Smooth muscle cell (in vitro differentiated cells): ENCODE results near the gene TMEM81. TPM values are rescaled to one million over a fixed set of nuclear protein-coding genes. Genes with fewer than 3 reads are reported as not detected.

Experiments
- DNase-seq: peaks from one replicate; lab custom pipeline; 2025; ENCODE audit not compliant: unreplicated experiment; lab: John Stamatoyannopoulos, UW
- H2AFZ ChIP-seq: fragments of 200-600 bp; sonication (generic); 2 replicates; pipeline ENCODE4 v1.6.0; 2016; ENCODE audit warnings: antibody characterized with exemption, low read depth, mild to moderate bottlenecking
- H3F3A ChIP-seq: fragments of 200-600 bp; sonication (generic); 2 replicates; pipeline ENCODE4 v1.6.0; 2017; ENCODE audit warnings: antibody characterized with exemption, low read depth
- H3K27ac ChIP-seq: fragments of 200-600 bp; sonication (generic); 2 replicates; pipeline ENCODE4 v1.5.1; 2016; ENCODE audit warnings: low read depth, mild to moderate bottlenecking
- H3K27me3 ChIP-seq: fragments of 200-600 bp; sonication (generic); 2 replicates; pipeline ENCODE4 v1.6.1; 2016; ENCODE audit warnings: low read depth, mild to moderate bottlenecking
- H3K36me3 ChIP-seq: fragments of 200-600 bp; sonication (generic); 2 replicates; pipeline ENCODE4 v1.5.1; 2016; ENCODE audit warnings: low read depth
- H3K4me1 ChIP-seq: fragments of 200-600 bp; sonication (generic); 2 replicates; pipeline ENCODE4 v1.5.1; 2016; ENCODE audit warnings: low read depth
- H3K4me2 ChIP-seq: fragments of 200-600 bp; sonication (generic); 2 replicates; pipeline ENCODE4 v1.6.0; 2016; ENCODE audit warnings: mild to moderate bottlenecking
- H3K4me3 ChIP-seq: fragments of 200-600 bp; sonication (generic); 2 replicates; pipeline ENCODE4 v1.5.1; 2016; ENCODE audit warnings: mild to moderate bottlenecking
- H3K79me2 ChIP-seq: fragments of 200-600 bp; sonication (generic); 2 replicates; pipeline ENCODE4 v1.6.0; 2016; ENCODE audit warnings: low read depth, mild to moderate bottlenecking
- H3K9ac ChIP-seq: fragments of 200-600 bp; sonication (generic); 2 replicates; pipeline ENCODE4 v1.6.0; 2016; ENCODE audit warnings: low read depth
- H3K9me3 ChIP-seq: fragments of 200-600 bp; sonication (generic); replicated peaks from 2 replicates; pipeline ENCODE4 v1.5.1; 2016; ENCODE audit warnings: low read depth
- H4K20me1 ChIP-seq: fragments of 200-600 bp; sonication (generic); 2 replicates; pipeline ENCODE4 v1.6.0; 2016; ENCODE audit warnings: low read depth
- WGBS: methylation state at CpG from one replicate; pipeline ENCODE4 v1.1.7; 2016; ENCODE audit warnings: low lambda C conversion rate; 5-methylcytosine and 5-hydroxymethylcytosine counted together
- polyA plus RNA-seq: library from polyadenylated mRNA; unstranded; fragments of >200 nt; fragmentation: Nextera tagmentation; extraction: Ambion mirVana; gene quantifications from 2 replicates; pipeline ENCODE4 v1.2.1, GENCODE V29; 2016
- total RNA-seq: library from RNA; depleted of rRNA; stranded (reverse); fragments of >200 nt; gene quantifications from 2 replicates; pipeline ENCODE4 v1.2.3, GENCODE V29; 2014
- TF ChIP-seq, protein P1 (sequence below): fragments of 200-600 bp; sonication (generic); IDR thresholded peaks from 2 replicates; pipeline ENCODE4 v1.5.1; 2017; ENCODE audit warnings: borderline replicate concordance, mild to moderate bottlenecking, antibody characterized with exemption; ENCODE audit not compliant: insufficient read depth, poor library complexity, severe bottlenecking

The TMEM81 gene
- total and polyA plus RNA-seq, 2 experiments from 2014 or later = 1.8 to 1.9 TPM

- no peak for DNase-seq
- WGBS = 93% methylated on average over 42 of the region's 42 CpGs
- H3K9ac ChIP-seq = no peak overlapping the region
- no peaks in the 10 kb centered on the region for H3K4me1 ChIP-seq
- no peaks in the 10 kb centered on the region for H3F3A ChIP-seq
- no peak overlapping the region for H2AFZ ChIP-seq
- TF ChIP-seq, protein P1, sequence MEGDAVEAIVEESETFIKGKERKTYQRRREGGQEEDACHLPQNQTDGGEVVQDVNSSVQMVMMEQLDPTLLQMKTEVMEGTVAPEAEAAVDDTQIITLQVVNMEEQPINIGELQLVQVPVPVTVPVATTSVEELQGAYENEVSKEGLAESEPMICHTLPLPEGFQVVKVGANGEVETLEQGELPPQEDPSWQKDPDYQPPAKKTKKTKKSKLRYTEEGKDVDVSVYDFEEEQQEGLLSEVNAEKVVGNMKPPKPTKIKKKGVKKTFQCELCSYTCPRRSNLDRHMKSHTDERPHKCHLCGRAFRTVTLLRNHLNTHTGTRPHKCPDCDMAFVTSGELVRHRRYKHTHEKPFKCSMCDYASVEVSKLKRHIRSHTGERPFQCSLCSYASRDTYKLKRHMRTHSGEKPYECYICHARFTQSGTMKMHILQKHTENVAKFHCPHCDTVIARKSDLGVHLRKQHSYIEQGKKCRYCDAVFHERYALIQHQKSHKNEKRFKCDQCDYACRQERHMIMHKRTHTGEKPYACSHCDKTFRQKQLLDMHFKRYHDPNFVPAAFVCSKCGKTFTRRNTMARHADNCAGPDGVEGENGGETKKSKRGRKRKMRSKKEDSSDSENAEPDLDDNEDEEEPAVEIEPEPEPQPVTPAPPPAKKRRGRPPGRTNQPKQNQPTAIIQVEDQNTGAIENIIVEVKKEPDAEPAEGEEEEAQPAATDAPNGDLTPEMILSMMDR = no peak
- no peak overlapping the region for H3K4me3 ChIP-seq
- no peak overlapping the region for H3K27ac ChIP-seq
- H3K79me2 ChIP-seq = no peaks in the 10 kb centered on the region
- H3K9me3 ChIP-seq = no peaks in the 10 kb centered on the region
- H3K27me3 ChIP-seq = no peaks in the 10 kb centered on the region
- H3K4me2 ChIP-seq = no peak overlapping the region
- no peaks in the 10 kb centered on the region for H4K20me1 ChIP-seq
- H3K36me3 ChIP-seq = no peaks in the 10 kb centered on the region
Observed at GRCh38 chr1:205069371-205070125, 14.7 kb downstream of the TMEM81 start.

GRCh38 chr1:205068457-205069040, 15.7 kb downstream of the TMEM81 start:
- H4K20me1 ChIP-seq = no peaks in the 10 kb centered on the region
- no peak for DNase-seq

DNA sequence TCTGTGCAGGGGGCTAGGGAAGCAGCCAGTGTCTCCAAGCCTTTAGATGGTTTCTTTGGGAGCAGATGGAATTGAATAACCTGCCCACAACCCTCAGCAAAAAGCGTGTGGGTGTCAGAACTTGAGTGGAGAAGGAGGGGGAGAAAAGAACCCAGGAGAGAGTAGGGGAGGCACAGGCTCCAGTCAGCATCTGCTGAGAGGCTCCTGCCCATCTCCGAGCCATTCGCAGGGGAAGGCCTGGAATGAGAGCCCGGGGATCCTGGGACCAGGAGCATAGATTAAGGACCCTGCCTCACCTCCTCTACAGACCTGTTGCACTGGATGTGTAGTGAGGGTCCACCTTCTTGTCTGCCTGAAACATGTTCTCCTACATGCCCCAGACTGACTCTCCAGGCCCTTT, 16.3 kb downstream of the TMEM81 start:
- no peaks in the 10 kb centered on the region for H3K79me2 ChIP-seq
- H2AFZ ChIP-seq = no peak overlapping the region
- no peaks in the 10 kb centered on the region for H3K36me3 ChIP-seq
- WGBS = 93% methylated on average over 4 of the region's 4 CpGs
- no peak overlapping the region for H3K4me3 ChIP-seq
- no peak overlapping the region for H3K9ac ChIP-seq
- H3K27ac ChIP-seq = no peak overlapping the region
- no peaks in the 10 kb centered on the region for H3K4me1 ChIP-seq
- no peaks in the 10 kb centered on the region for H3K9me3 ChIP-seq
- TF ChIP-seq, protein P1 = no peak
- DNase-seq = no peak
- H4K20me1 ChIP-seq = no peaks in the 10 kb centered on the region
- H3K4me2 ChIP-seq = no peak overlapping the region
- H3F3A ChIP-seq = no peaks in the 10 kb centered on the region
- no peaks in the 10 kb centered on the region for H3K27me3 ChIP-seq

More at GRCh38 chr1:205068457-205069040, 15.7 kb downstream of the TMEM81 start:
- no peak overlapping the region for H3K9ac ChIP-seq
- no peaks in the 10 kb centered on the region for H3F3A ChIP-seq
- no peaks in the 10 kb centered on the region for H3K79me2 ChIP-seq
- H3K36me3 ChIP-seq = no peaks in the 10 kb centered on the region
- WGBS = 88% methylated on average over 2 of the region's 2 CpGs
- no peaks in the 10 kb centered on the region for H3K4me1 ChIP-seq
- H2AFZ ChIP-seq = no peak overlapping the region
- no peak overlapping the region for H3K4me2 ChIP-seq
- no peaks in the 10 kb centered on the region for H3K9me3 ChIP-seq
- H3K4me3 ChIP-seq = no peak overlapping the region
- no peak overlapping the region for H3K27ac ChIP-seq
- H3K27me3 ChIP-seq = no peaks in the 10 kb centered on the region
- TF ChIP-seq, protein P1 = no peak

GRCh38 chr1:205067031-205067430, 17.2 kb downstream of the TMEM81 start:
- H3K4me2 ChIP-seq = no peak overlapping the region
- H3K36me3 ChIP-seq = no peaks in the 10 kb centered on the region
- H3K4me1 ChIP-seq = no peaks in the 10 kb centered on the region
- no peaks in the 10 kb centered on the region for H3K79me2 ChIP-seq
- no peaks in the 10 kb centered on the region for H4K20me1 ChIP-seq
- H3K9me3 ChIP-seq = no peaks in the 10 kb centered on the region
- no peak overlapping the region for H3K27ac ChIP-seq
- H2AFZ ChIP-seq = no peak overlapping the region
- no peak overlapping the region for H3K9ac ChIP-seq
- H3F3A ChIP-seq = no peaks in the 10 kb centered on the region
- no peak for DNase-seq
- no peaks in the 10 kb centered on the region for H3K27me3 ChIP-seq
- H3K4me3 ChIP-seq = no peak overlapping the region
- 92% methylated on average over 6 of the region's 6 CpGs for WGBS
- TF ChIP-seq, protein P1 = no peak
